ENCODE results near the gene SMYD4. TPM values are rescaled to one million over a fixed set of nuclear protein-coding genes. Genes with fewer than 3 reads are reported as not detected.

Gene SMYD4
- total RNA-seq, 1 donor from 2014 or later = 17.8 TPM

DNA sequence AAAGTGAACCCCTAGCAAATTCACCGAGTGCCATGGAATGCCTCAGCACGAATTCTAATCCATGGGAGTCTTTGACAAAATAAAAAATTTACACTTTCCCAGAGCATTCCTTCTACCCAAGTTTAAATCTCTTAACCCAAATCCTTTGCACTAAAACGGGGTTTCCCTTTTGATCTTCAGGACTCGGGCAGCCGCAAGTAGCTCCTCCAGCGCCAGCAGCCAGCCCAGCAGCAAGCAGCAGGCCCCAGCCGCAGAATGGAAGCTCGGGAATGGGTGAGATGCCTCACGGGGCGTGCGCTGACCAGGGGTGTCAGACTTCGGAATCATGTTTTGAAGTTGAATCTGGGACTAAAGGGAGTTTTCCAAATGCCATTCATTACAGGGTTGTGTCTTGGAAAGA, 42.6 kb upstream of the SMYD4 start:
- TF ChIP-seq CTCF (IDR thresholded peaks at IDR 0.05) = no peak
- peak; percentile 40 for DNase-seq
- Histone ChIP-seq H3K27ac (no peak overlapping the region), H3K4me3 (no peak overlapping the region), H3K27me3 (no peaks in the 10 kb centered on the region), H3K9me3 (no peaks in the 10 kb centered on the region), H3K4me1 (no peaks in the 10 kb centered on the region), H3K36me3 (peaks cover 45% of the 10 kb centered on the region)
- intact Hi-C loops (cut with DNase I) = no loop called here
- no peak for ATAC-seq

DNA sequence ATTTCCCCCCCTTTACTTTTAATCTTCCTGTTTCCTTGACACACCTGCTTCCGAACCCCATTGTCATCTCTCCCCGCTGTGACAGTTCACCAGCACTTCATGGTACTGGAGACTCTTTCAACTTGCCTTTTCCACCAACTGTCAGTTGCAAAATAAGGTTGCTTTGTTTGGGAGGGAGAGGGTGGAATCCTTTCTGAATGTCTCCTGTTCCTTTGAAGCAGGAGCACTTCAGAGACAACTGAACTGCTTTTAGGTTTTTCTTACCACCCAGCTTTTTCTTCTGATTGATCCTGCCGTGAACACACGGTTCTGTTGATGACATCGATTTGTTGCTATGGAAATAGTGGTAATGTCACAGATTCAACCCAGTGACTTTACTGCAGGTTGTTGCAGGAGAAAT, 42.1 kb upstream of the SMYD4 start:
- ATAC-seq (no peak), DNase-seq (no peak)
- no peaks in the 10 kb centered on the region for H3K9me3 ChIP-seq
- no peak overlapping the region for H3K27ac ChIP-seq
- no peak for TF ChIP-seq CTCF (IDR thresholded peaks at IDR 0.05)
- intact Hi-C loops (cut with DNase I) = no loop called here
- no peaks in the 10 kb centered on the region for H3K4me1 ChIP-seq
- H3K4me3 ChIP-seq = no peak overlapping the region
- H3K27me3 ChIP-seq = no peaks in the 10 kb centered on the region
- peaks cover 41% of the 10 kb centered on the region for H3K36me3 ChIP-seq

DNA sequence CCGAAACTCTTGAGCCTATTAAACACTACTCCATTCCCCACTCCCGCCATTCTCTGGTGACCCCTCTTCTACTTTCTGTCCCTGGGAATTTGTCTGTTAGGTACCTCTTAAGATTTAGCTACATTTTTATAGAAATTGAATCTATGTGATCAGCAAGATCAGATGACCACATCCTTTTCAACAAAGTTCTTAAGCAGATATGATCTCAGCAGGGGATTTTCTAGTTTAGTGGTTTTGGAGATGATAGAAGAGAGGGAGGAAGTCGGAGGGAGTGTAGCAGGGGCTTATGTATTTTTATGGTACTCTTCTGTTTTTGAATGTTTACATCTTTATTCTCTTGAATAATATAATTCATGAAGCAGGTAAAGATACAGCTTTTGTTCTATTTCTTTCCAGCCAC, 40.9 kb upstream of the SMYD4 start:
- Histone ChIP-seq H3K27me3 (no peaks in the 10 kb centered on the region), H3K9me3 (no peaks in the 10 kb centered on the region), H3K27ac (no peak overlapping the region), H3K36me3 (peaks cover 33% of the 10 kb centered on the region), H3K4me3 (no peak overlapping the region), H3K4me1 (no peaks in the 10 kb centered on the region)
- intact Hi-C loops (cut with DNase I) = no loop called here
- DNase-seq = no peak
- ATAC-seq = no peak
- TF ChIP-seq CTCF (IDR thresholded peaks at IDR 0.05) = no peak

GRCh38 chr17:1868090-1868489, 38.4 kb upstream of the SMYD4 start:
- Histone ChIP-seq H3K9me3 (no peaks in the 10 kb centered on the region), H3K27me3 (no peaks in the 10 kb centered on the region), H3K4me3 (no peak overlapping the region), H3K36me3 (peaks cover 21% of the 10 kb centered on the region), H3K4me1 (no peaks in the 10 kb centered on the region), H3K27ac (no peak overlapping the region)
- intact Hi-C loops (cut with DNase I) = no loop called here
- no peak for ATAC-seq
- TF ChIP-seq CTCF (IDR thresholded peaks at IDR 0.05) = no peak
- DNase-seq = no peak

DNA sequence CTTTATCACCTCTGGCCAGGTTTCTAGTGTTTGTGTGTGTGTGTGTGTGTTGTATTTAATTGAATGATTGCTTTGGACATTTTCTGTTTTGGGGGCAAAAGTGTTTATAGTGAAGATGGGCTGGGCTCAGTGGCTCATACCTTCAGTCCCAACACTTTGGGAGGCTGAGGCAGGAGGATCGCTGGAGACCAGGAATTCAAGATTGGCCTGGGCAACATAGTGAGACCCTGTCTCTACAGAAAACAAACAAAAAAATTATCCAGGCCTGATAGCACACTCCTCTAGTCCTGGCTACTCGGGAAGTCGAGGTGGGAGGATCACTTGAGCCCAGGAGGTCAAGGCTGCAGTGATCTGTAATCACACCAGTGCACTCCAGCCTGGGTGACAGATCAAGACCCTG, 37.6 kb upstream of the SMYD4 start:
- DNase-seq (no peak), ATAC-seq (no peak)
- H3K9me3 ChIP-seq = no peaks in the 10 kb centered on the region
- TF ChIP-seq CTCF (IDR thresholded peaks at IDR 0.05) = no peak
- H3K4me3 ChIP-seq = no peak overlapping the region
- no peaks in the 10 kb centered on the region for H3K4me1 ChIP-seq
- H3K36me3 ChIP-seq = peaks cover 21% of the 10 kb centered on the region
- intact Hi-C loops (cut with DNase I) = no loop called here
- H3K27ac ChIP-seq = no peak overlapping the region
- no peaks in the 10 kb centered on the region for H3K27me3 ChIP-seq

Measured in upper lobe of right lung (tissue), 1 donor.